MM.1S (cell line): ENCODE data around the gene CEACAM19.
A peak's percentile ranks its signal among the peaks of the same experiment; 100 is the strongest.

Source experiments
- CTCF ChIP-seq: fragments of 300-600 bp; sonication (generic); IDR thresholded peaks from 2 replicates; pipeline ENCODE4 v1.5.1; 2016; ENCODE audit warnings: antibody characterized with exemption, low read length, mixed read lengths
- EZH2 ChIP-seq: fragments of 300-600 bp; sonication (generic); optimal IDR thresholded peaks from 2 replicates; pipeline ENCODE3; 2017; ENCODE audit warnings: low read depth, mild to moderate bottlenecking, antibody characterized with exemption, low read length, mixed read lengths
- EZH2phosphoT487 ChIP-seq: fragments of 300-600 bp; sonication (generic); IDR thresholded peaks from 2 replicates; pipeline ENCODE4 v1.6.1; 2018; ENCODE audit warnings: antibody characterized with exemption, low read length

GRCh38 chr19:44694184-44694579 is 22.9 kb downstream of the CEACAM19 start:
- TF ChIP-seq EZH2phosphoT487 = no peak
- peak; percentile 28 for TF ChIP-seq CTCF
- TF ChIP-seq EZH2 = no peak
